SHP77 (cell line): ENCODE data around the gene PTPRN2.
"Not testable (repeated sequence)": the region's sequence is repeated elsewhere in the genome, so short reads cannot be mapped to it uniquely, and the experiment has no call there.

ENCODE experiments used
- DNase-seq, 2 experiments: peaks; one replicate each; lab custom pipeline; 2025; lab: John Stamatoyannopoulos, UW

Gene PTPRN2

DNA sequence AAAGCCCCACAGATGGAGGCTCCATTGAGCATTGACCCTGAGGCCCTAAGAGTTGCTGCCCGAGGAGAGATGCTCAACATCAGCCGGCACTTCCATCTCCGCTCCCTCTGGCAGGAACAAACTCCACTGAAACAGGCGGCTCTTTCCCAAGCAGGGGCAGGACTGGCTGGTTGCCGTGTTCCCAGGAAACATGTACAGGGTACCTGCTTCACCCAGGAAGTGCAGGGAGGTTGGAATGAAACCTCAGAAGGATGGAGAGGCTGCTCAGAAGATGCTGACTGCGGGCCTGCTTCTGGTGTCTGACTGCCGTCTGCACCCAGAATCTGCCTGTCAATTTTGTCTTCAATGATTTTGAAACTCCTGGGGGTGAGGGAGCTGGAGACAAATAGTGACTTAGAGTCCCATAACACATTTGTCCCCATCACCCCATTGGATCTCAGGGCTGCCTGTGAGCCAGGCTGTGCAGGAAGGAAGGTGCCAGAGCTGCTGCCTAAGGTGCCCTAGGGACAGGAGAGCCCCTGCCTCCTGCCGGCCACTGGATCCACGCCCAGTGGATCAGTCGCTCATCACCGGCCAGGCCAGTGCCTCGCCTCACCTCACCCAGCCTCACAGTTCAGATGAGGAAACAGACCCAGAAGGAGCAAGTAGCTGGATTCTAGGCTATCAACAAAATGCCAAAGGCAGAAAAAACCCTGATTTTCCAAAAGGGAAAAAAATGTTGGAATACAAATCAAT, 237.3 kb downstream of the PTPRN2 start:
- no peak for DNase-seq

DNA sequence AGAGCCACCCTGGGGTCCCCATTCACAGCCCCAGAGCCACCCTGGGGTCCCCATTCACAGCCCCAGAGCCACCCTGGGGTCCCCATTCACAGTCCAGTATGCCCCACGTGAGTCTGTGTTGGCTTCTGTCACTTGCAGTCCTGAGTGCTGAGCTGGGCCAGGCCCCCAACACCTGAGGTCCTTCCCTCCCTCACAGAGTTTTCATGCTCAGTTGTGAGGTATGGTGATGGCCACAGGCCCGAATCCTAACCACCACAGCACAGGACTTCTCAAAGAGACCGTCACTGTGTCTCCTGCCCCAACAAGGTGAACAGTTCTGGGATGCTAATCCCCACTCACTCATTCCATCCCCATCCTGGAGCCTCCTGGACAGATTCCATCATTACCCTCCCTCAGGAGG, 239.2 kb downstream of the PTPRN2 start:
- no peak for DNase-seq

DNA sequence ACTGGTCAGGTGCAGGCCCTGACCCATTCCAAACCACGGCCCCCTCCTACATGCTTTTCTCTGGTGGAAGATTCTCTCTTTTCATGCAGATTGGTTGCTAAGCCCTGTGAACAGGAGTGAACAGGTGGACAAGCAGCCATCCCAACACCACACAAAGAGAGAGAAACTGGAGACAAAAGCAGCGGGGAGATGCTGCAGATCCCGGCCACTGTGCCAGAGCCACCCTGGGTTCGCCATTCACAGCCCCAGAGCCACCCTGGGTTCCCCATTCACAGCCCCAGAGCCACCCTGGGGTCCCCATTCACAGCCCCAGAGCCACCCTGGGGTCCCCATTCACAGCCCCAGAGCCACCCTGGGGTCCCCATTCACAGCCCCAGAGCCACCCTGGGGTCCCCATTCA, 239.6 kb downstream of the PTPRN2 start:
- DNase-seq = not testable (repeated sequence)

DNA sequence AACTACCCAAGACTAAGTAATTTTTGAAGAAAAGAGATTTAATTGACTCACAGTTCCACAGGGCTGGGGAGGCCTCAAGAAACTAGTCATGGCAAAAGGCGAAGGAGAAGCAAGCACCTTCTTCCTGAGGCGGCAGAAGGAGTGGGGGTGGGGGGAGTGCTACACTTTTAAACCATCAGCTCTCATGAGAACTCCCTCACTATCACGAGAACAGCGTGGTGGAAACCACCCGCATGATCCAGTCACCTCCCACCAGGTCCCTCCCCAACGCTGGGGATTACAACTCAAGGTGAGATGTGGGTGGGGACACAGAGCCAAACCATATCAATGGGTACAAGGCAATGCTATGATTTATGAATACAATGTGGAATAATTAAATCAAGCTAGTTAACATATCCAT, 241.9 kb downstream of the PTPRN2 start:
- no peak for DNase-seq

DNA sequence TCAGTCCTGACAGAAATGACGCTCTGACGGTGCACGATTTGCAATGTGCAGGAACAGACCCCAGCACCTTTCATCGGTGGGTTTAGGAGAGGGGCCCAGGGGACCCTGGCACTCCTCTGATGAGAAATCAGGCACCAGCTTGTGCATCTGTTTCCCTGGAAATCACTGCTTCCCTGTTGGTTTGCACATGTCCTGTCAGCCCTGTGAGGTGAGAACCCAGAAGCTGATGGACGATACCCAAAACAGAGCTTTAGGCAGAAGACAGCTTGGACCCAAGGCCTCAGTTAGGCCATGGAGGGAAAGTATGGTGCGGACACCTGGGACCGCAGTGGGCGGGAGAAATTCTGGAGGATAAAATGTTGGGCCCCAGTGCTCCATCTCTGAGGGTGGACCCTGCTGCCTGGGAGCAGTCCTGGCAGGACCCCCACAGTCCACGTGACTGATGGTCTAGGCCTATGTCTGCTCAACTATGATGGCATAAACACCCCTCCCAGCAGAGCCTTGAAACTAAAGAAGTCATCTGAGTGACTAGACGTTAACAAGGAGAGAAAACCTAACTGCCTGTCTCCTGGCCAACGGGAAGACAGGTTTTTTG, 242.8 kb downstream of the PTPRN2 start:
- DNase-seq = no peak

DNA sequence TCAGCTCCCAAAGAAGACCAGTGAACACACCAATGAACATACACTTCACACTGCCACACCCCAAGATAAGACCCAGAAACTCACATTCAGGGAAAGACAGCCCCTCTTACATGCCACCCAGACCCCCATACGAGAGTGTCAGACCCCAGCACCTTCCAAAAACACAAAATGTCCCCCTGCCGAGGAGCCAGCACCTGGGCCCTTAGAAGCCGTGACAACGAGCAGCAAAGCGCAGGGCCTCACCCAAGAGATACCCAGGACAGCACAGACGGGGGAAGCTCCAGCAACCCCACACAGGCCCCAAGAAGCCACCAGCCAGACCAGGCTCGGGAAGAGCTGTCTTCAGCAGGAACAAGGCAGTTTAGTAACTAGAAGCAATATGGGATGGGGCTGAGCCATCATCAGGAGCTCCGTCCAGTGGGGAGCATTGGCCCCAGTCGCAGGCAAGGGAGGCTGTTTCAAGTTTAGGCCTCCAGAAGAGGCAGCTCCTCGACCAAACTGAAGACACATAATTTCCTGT, 243.6 kb downstream of the PTPRN2 start:
- DNase-seq = no peak

DNA sequence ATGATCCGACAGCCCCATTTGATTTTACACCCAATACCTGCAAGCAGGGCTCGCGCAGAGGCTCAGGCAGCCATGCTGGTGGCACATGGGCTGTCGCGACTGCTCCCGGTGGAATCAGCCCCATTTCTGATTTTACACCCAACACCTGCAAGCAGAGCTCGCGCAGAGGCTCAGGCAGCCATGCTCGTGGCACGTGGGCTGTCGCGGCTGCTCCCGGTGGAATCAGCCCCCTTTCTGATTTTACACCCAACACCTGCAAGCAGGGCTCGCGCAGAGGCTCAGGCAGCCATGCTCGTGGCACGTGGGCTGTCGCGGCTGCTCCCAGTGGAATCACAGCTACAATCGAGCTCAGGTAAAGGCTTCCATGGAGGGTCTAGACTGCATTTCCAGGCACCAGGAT, 244.1 kb downstream of the PTPRN2 start:
- no peak for DNase-seq

DNA sequence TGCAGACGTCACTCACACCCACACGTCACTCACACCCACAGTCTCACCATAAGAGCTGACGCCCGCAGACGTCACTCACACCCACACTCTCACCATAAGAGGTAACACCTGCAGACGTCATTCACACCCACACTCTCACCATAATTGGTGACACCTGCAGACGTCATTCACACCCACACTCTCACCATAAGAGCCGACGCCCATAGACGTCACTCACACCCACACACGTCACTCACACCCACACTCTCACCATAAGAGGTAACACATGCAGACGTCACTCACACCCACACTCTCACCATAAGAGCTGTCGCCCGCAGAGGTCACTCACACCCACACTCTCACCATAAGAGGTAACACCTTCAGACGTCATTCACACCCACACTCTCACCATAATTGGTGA, 246.5 kb downstream of the PTPRN2 start:
- not testable (repeated sequence) for DNase-seq

DNA sequence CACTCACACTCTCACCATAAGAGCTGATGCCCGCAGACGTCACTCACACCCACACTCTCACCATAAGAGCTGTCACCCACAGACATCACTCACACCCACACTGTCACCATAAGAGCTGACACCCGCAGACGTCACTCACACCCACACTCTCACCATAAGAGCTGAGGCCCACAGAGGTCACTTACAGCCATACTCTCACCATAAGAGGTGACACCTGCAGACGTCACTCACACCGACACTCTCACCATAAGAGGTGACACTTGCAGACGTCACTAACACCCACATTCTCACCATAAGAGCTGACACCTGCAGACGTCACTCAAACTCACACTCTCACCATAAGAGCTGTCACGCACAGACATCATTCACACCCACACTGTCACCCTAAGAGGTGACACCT, 250.7 kb downstream of the PTPRN2 start:
- DNase-seq = not testable (repeated sequence)

DNA sequence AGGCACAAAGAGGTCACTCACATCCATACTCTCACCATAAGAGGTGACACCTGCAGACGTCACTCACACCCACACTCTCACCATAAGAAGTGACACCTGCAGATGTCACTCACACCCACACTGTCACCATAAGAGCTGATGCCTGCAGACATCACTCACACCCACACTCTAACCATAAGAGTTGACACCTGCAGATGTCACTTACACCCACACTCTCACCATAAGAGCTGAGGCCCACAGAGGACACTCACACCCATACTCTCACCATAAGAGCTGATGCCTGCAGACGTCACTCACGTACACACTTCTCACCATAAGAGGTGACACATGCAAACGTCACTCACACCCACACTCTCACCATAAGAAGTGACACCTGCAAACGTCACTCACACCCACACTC, 255.1 kb downstream of the PTPRN2 start:
- not testable (repeated sequence) for DNase-seq

DNA sequence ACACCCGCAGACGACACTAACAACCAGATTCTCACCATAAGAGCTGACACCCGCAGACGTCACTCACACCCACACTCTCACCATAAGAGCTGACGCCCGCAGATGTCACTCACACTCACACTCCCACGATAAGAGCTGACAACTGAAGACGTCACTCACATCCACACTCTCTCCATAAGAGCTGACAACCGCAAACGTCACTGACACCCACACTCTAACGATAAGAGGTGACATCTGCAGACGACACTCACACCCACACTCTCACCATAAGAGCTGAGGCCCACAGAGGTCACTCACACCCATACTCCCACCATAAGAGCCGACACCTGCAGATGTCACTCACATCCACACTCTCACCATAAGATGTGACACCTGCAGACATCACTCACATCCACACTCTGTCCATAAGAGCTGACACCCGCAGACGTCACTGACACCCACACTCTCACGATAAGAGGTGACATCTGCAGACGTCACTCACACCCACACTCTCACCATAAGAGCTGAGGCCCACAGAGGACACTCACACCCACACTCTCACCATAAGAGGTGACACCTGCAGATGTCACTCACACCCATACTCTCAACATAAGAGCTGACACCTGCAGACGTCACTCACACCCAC, 255.7 kb downstream of the PTPRN2 start:
- not testable (repeated sequence) for DNase-seq

DNA sequence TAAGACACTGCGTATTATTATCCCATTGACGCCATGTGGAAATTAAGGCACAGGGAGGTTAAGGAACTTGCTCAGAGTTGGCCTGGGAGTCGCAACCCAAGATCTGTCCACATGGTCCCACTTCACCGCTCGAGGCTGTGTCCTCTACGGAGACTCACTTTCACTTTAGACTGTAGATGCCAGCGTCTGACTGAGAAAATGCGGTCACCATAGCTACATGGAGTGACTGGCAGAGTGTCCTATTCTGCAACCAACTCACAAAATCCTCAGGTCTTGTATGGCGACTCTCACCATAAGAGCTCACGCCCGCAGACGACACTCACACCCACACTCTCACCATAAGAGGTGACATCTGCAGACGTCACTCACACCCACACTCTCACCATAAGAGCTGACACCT, 257.9 kb downstream of the PTPRN2 start:
- no peak for DNase-seq

DNA sequence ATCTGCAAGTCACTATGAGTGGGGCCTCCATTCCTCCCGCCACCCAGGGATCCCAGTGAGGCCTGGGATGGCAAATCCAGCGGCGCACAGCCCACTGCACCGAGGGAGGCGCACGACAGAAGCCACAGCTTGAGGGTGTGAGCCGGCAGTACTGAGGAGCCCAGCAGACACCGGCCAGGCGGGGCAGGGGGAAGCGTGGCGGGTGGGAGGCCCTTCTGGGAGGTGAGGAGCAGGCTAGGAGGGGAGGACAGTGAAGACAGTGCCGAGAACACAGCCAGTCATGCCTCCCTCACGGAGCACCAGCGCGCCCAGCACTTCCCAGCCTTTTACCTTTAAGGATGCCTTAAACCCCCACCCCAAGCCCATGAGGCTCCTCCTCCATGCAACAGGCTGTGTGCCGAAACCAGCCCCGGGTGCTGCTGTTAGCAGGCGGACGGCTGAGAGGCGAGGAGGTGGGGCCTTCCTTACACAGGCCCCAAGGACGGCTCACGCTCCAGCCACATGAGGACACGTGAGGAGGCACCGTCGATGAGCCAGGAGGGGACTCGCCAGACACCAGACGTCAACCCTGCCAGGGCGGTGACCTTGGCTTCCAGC, 258.5 kb downstream of the PTPRN2 start:
- DNase-seq = no peak

DNA sequence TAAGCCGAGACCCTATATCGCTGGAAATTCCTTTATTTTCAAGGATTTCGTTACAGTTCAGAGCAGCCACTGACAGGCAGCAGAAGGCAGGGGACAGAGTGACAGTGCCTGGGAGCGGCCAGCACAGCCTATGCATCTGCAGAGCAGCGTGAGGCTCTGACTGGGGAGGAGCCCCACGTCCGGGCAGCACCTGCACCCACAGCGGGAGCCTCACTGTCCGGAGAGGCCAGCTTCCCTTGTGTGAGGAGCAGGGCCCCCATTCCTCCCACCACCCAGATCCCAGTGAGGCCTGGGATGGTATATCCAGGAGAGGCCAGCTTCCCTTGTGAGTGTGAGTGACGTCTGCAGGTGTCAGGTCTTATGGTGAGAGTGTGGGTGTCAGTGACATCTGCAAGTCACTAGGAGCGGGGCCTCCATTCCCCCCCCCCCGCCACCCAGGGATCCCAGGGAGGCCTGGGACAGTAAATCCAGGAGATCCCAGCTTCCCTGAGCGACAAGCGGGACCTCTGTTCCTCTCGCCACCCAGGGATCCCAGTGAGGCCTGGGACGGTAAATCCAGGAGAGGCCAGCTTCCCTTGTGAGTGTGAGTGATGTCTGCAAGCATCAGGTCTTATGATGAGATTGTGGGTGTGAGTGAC, 259.1 kb downstream of the PTPRN2 start:
- no peak for DNase-seq

DNA sequence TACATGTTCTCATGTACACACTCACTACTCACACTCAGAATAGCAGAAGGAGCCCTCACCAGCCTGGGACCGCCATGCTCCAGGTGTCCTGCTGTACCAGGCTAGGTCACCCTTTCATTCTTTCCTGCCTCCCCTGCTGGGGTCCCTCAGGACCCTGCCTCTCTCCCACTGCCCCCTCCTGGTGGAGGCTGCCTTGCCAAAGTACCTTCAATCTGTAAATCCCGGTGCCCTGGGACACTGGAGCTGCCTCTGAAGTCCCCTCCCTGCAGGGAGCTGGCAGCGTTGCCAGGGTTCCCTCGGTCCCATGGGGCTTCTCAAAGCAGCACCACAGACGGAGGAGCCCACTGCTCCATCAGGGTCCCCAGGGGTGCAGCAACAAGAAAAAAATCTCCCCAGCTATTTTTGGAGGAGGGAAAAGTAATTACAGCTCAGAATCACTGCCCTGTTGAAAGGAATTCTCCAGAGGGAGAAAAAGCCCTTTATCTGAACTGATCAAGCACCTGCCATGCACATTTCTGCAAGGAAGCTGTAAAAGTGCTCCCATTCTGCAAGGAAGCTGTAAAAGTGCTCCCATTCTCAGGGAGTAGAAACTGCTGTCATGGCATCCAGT, 259.9 kb downstream of the PTPRN2 start:
- no peak for DNase-seq

DNA sequence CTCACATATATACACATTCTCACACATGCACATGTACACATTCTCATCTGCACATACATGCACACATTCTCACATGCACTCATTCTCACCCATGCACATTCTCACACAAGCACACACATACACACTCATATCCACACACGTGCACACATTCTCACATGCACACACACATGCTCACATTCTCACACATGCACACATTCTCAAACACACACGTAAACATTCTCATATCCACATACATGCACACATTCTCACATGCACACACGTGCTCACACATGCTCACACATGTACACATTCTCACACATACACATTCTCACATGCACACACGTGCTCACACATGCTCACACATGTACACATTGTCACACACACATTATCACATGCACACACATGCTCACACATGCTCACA, 260.6 kb downstream of the PTPRN2 start:
- DNase-seq = no peak

DNA sequence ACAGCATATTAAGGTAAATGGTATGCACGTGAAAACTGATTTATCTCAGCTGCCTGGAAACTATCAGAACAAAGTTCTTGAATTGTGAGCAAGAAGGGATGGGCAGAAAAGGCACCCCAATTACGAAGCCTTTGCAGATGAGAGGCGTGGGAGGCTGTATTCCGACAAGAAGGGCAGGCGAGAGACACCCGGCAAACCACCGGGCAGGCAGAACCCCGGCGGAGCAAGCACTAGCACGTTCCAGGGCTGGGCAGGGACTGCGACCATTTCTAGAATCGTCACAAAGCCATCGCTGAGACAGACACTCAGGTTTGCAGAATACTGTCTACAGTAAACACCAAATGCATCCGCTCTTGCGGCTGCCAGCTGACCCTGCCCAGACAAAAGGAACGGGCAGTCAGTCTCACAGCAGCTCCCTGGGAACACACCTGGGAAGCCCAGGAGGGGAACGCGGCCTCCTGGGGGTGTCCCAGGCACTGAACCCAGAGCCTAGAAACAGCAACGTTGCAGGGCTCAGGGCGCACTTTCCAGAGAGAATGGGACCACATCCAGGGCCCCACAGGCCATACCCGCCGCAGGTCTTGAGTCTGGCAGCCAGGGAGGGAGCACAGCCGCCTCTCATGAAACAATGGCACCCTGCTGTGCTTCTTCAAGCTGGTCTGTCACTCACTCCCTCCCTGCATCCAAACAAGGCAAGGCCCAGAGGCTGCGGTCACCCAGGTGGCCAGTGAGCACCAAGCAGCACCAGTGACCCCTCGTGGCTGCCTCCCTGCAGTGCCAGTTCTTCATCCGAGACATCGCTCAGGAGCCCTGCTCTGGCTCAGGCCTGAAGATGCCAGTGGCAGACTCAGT, 261.9 kb downstream of the PTPRN2 start:
- DNase-seq = peak; percentile 59 to 64

DNA sequence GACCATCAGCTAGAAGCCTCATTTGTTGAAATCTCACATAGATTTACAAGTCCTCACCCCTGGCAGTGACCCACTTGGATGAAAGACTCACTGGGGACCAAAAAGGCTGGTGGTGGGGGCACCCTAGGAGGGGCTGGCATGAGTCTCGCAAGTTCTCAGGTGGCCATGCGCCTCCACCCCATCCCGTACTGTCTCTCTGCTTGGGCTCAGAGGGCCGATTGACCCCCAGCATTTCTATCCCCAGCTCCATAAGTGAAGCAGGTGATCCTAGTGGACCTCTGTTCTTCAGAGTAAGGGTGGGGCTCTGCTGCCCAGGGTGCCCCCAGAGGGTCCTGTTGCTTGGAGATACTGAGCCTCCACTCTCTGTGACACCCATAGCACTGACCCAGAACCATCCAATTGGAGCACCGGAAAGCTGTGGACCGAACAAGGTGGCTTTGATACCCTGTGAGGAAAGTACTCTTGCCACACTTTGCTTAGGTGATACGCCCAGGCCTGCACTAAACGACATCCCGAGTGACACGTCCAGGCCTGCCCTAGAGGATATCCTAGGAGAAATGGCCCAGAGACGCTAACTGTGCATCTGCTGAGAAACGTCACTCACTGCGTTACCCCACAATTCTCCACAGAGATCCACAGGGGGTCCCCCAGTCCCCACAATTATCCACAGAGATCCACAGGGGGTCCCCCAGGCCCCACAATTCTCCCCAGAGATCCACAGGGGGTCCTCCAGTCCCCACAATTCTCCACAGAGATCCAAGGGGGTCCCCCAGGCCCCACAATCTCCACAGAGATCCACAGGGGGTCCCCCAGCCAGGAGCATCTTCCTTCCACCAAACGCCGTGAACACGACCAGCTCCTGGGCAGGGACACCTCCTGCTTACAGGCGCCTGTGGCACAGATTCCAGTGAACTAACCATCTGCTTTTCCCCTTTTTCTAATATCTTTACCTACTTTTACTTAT, 262.9 kb downstream of the PTPRN2 start:
- DNase-seq = no peak

DNA sequence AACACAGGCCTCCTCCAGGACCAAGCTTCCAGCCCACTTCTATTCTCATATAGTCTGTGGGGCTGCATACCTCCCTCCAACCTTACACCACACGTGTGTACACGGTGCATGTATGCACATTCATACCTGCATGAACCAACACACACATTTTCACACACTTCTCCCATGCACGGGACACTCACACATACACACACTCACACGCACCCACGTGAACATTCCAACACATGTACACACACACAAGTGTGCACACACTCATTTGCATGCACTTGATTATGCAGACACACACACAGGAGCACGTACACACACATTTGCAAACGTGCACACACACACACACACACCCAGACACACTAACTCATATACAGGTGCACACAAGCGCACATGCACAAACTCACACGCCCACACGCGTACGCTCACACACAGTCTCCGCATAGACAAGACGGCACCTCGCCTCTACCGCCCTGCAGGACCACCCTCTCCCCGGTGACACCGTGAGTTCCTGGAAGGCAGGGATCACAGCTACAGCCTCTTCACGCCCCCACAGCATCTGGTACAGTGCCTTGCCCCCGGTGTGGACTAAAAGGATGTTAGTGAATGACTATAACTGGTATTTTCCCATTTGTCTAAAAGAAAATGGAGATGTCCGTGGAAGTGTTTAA, 263.8 kb downstream of the PTPRN2 start:
- no peak for DNase-seq
